ENCODE results near the gene ZNHIT3. TPM values are rescaled to one million over a fixed set of nuclear protein-coding genes. Genes with fewer than 3 reads are reported as not detected.

ZNHIT3 gene
- total and polyA plus RNA-seq, 10 donors = 24.2 to 58.0 (median 36.0) TPM

GRCh38 chr17:36515837-36516236 is 29.4 kb downstream of the ZNHIT3 start:
- H3K27ac ChIP-seq = no peak overlapping the region
- H3K36me3 ChIP-seq = peaks cover 0 to 89% (median 28%) of the 10 kb centered on the region in 6 donors
- H3K4me3 ChIP-seq = no peak overlapping the region
- intact Hi-C loops (cut with DNase I; ENCODE audit: low total_unique reads) = no loop called here
- no peak for DNase-seq
- H3K27me3 ChIP-seq (replicated peaks in 1 of 7) = no peaks in the 10 kb centered on the region
- WGBS, 5 donors = 87 to 98% (median 92%) methylated on average over 3 to 4 of the region's 4 CpGs
- H3K4me1 ChIP-seq = peaks cover 0 to 4% (median 0%) of the 10 kb centered on the region in 6 donors
- TF ChIP-seq POLR2A (IDR thresholded peaks at IDR 0.05) (no peak), CTCF (IDR thresholded peaks at IDR 0.05 in 8 of 11, conservative IDR thresholded peaks at IDR 0.05 in 3 of 11) (no peak), POLR2AphosphoS5 (IDR thresholded peaks at IDR 0.05) (no peak)
- H3K9me3 ChIP-seq = no peaks in the 10 kb centered on the region

- TF ChIP-seq CTCF (IDR thresholded peaks at IDR 0.05 in 8 of 11, conservative IDR thresholded peaks at IDR 0.05 in 3 of 11) (no peak), POLR2AphosphoS5 (IDR thresholded peaks at IDR 0.05) (no peak), POLR2A (IDR thresholded peaks at IDR 0.05) (no peak)
- no peak for DNase-seq
- Histone ChIP-seq H3K4me1 (peaks cover 0 to 4% (median 0%) of the 10 kb centered on the region in 6 donors), H3K4me3 (no peak overlapping the region), H3K36me3 (peaks cover 0 to 91% (median 50%) of the 10 kb centered on the region in 6 donors), H3K27ac (no peak overlapping the region), H3K9me3 (no peaks in the 10 kb centered on the region), H3K27me3 (replicated peaks in 1 of 7) (no peaks in the 10 kb centered on the region)
- WGBS, 5 donors = 92 to 98% (median 96%) methylated on average over 2 of the region's 2 CpGs
- intact Hi-C loops (cut with DNase I; ENCODE audit: low total_unique reads) = no loop called here
Measured at GRCh38 chr17:36523113-36523512, 36.6 kb downstream of the ZNHIT3 start.

GRCh38 chr17:36524428-36524876 is 38.0 kb downstream of the ZNHIT3 start:
- no peaks in the 10 kb centered on the region for H3K27me3 ChIP-seq (replicated peaks in 1 of 7)
- no peaks in the 10 kb centered on the region for H3K9me3 ChIP-seq
- TF ChIP-seq CTCF (IDR thresholded peaks at IDR 0.05 in 8 of 11, conservative IDR thresholded peaks at IDR 0.05 in 3 of 11) = no peak
- no peak for TF ChIP-seq POLR2A (IDR thresholded peaks at IDR 0.05)
- no peak for TF ChIP-seq POLR2AphosphoS5 (IDR thresholded peaks at IDR 0.05)
- H3K36me3 ChIP-seq = peaks cover 0 to 97% (median 54%) of the 10 kb centered on the region in 6 donors
- DNase-seq = no peak
- no peak overlapping the region for H3K4me3 ChIP-seq
- H3K27ac ChIP-seq = no peak overlapping the region
- no peaks in the 10 kb centered on the region for H3K4me1 ChIP-seq
- WGBS, 5 donors = 80 to 86% (median 83%) methylated on average over 4 of the region's 4 CpGs
- intact Hi-C loops (cut with DNase I; ENCODE audit: low total_unique reads) = no loop called here

- no peak for DNase-seq
- peaks cover 0 to 99% (median 57%) of the 10 kb centered on the region in 6 donors for H3K36me3 ChIP-seq
- intact Hi-C loops (cut with DNase I; ENCODE audit: low total_unique reads) = no loop called here
- H3K9me3 ChIP-seq = no peaks in the 10 kb centered on the region
- H3K4me1 ChIP-seq = no peaks in the 10 kb centered on the region
- TF ChIP-seq POLR2A (IDR thresholded peaks at IDR 0.05) (no peak), POLR2AphosphoS5 (IDR thresholded peaks at IDR 0.05) (no peak), CTCF (IDR thresholded peaks at IDR 0.05 in 8 of 11, conservative IDR thresholded peaks at IDR 0.05 in 3 of 11) (no peak)
- H3K27ac ChIP-seq = no peak overlapping the region
- WGBS, 5 donors = 88 to 100% (median 95%) methylated on average over 2 of the region's 2 CpGs
- no peaks in the 10 kb centered on the region for H3K27me3 ChIP-seq (replicated peaks in 1 of 7)
- H3K4me3 ChIP-seq = no peak overlapping the region
Measured at GRCh38 chr17:36525113-36525512, 38.6 kb downstream of the ZNHIT3 start.

Data from spleen (tissue), 11 donors.